Gastroesophageal sphincter (tissue), 4 donors: Measurements from ENCODE around the gene MRPL20. TPM values are rescaled to one million over a fixed set of nuclear protein-coding genes. Genes with fewer than 3 reads are reported as not detected.

Experiments used
- ATAC-seq: fragments of 150-250 bp; one replicate; pipeline ENCODE4 v1.9.1; 2016; ENCODE audit warnings: mild to moderate bottlenecking, moderate library complexity
- H3K27ac ChIP-seq, 4 donors: fragments of 200-600 bp; sonication (generic) in 3 of 4; 1 replicate in 3 of 4; 2 replicates in 1 of 4; pipeline ENCODE4 v1.5.1; 2016 to 2019
- H3K27me3 ChIP-seq: fragments of 200-600 bp; sonication (generic); one replicate; pipeline ENCODE4 v1.5.1; 2019
- H3K36me3 ChIP-seq, 2 donors: fragments of 200-600 bp; sonication (generic); one replicate each; pipeline ENCODE4 v1.5.1; 2019; ENCODE audit warnings: control low read depth in 1 of 2
- H3K4me1 ChIP-seq, 3 donors: fragments of 200-600 bp; sonication (generic); 1 replicate in 2 of 3; 2 replicates in 1 of 3; pipeline ENCODE4 v1.5.1; 2016 to 2019; ENCODE audit warnings: control low read depth in 2 of 3
- H3K4me3 ChIP-seq, 2 donors: fragments of 200-600 bp; sonication (generic); one replicate each; pipeline ENCODE4 v1.5.1; 2019; ENCODE audit warnings: mild to moderate bottlenecking in 1 of 2, moderate library complexity in 1 of 2
- H3K9me3 ChIP-seq, 3 donors: fragments of 200-600 bp; sonication (generic); one replicate each; pipeline ENCODE4 v1.5.1; 2017 to 2019; ENCODE audit warnings: control low read depth in 2 of 3
- CTCF ChIP-seq, 4 experiments: fragments of 200-600 bp in 2 of 4; fragments of 450-650 bp in 2 of 4; sonication (generic) in 1 of 4; IDR thresholded peaks; one replicate each; pipeline ENCODE4 v1.5.1; 2017 to 2019; ENCODE audit warnings: antibody characterized with exemption in 4 of 4, mild to moderate bottlenecking in 2 of 4, moderate library complexity in 2 of 4
- EP300 ChIP-seq: sonication (generic); formaldehyde crosslinking; IDR thresholded peaks from one replicate; pipeline ENCODE4 v1.6.1; 2017; ENCODE audit warnings: antibody characterized with exemption, mild to moderate bottlenecking
- POLR2A ChIP-seq, 2 donors: fragments of 450-650 bp; IDR thresholded peaks; one replicate each; pipeline ENCODE4 v1.6.1; 2017; ENCODE audit warnings: antibody characterized with exemption in 2 of 2, mild to moderate bottlenecking in 2 of 2, moderate library complexity in 1 of 2
- POLR2AphosphoS5 ChIP-seq: sonication (generic); formaldehyde crosslinking; IDR thresholded peaks from one replicate; pipeline ENCODE4 v1.6.1; 2017; ENCODE audit warnings: antibody characterized with exemption
- WGBS, 2 donors: methylation state at CpG; one replicate each; pipeline ENCODE4 v1.1.5; 2018; ENCODE audit warnings: low coverage in 1 of 2; 5-methylcytosine and 5-hydroxymethylcytosine counted together
- total RNA-seq, 4 donors: library from RNA; depleted of rRNA; stranded (reverse); fragments of >200 nt; gene quantifications; one replicate each; pipeline ENCODE4 v1.1.0, GENCODE V29; 2016

Gene MRPL20
- total RNA-seq, 4 donors from 2014 or later = 121 to 215 (median 159) TPM

- peaks cover 0 to 98% (median 70%) of the 10 kb centered on the region in 3 donors for H3K4me1 ChIP-seq
- peak overlapping the region; percentile 79 to 97 (median 94) for H3K27ac ChIP-seq
- H3K27me3 ChIP-seq = no peaks in the 10 kb centered on the region
- no peak for ATAC-seq
- H3K4me3 ChIP-seq = peak overlapping the region in 1 of 2 donors; percentile 71
- no peaks in the 10 kb centered on the region for H3K36me3 ChIP-seq
- TF ChIP-seq EP300 (no peak), POLR2A (IDR thresholded peaks at IDR 0.05) (no peak), CTCF (IDR thresholded peaks at IDR 0.05) (no peak), POLR2AphosphoS5 (no peak)
- 46 to 67% methylated on average over 7 to 9 of the region's 28 CpGs for WGBS, 2 donors
- no peaks in the 10 kb centered on the region for H3K9me3 ChIP-seq
These were observed 25.3 kb upstream of the MRPL20 start for GRCh38 chr1:1432274-1432950.

GRCh38 chr1:1431845-1432273, 24.8 kb upstream of the MRPL20 start:
- no peaks in the 10 kb centered on the region for H3K36me3 ChIP-seq
- no peak overlapping the region for H3K4me3 ChIP-seq
- H3K27ac ChIP-seq = peak overlapping the region; percentile 79 to 97 (median 94)
- ATAC-seq = peak; percentile 21
- peaks cover 0 to 98% (median 66%) of the 10 kb centered on the region in 3 donors for H3K4me1 ChIP-seq
- H3K9me3 ChIP-seq = no peaks in the 10 kb centered on the region
- no peaks in the 10 kb centered on the region for H3K27me3 ChIP-seq
- peak in 1 of 2 donors; percentile 9 for TF ChIP-seq POLR2A (IDR thresholded peaks at IDR 0.05)
- no peak for TF ChIP-seq CTCF (IDR thresholded peaks at IDR 0.05)
- TF ChIP-seq POLR2AphosphoS5 = no peak
- no peak for TF ChIP-seq EP300
- WGBS, 2 donors = no CpG with 5 or more reads among the region's 5 CpGs

GRCh38 chr1:1430992-1431844, 24.1 kb upstream of the MRPL20 start:
- Histone ChIP-seq H3K4me3 (peak overlapping the region in 1 of 2 donors; percentile 32), H3K27ac (peak overlapping the region; percentile 79 to 97 (median 94)), H3K9me3 (no peaks in the 10 kb centered on the region), H3K36me3 (no peaks in the 10 kb centered on the region), H3K27me3 (no peaks in the 10 kb centered on the region), H3K4me1 (peaks cover 0 to 98% (median 61%) of the 10 kb centered on the region in 3 donors)
- no CpG with 5 or more reads among the region's 18 CpGs for WGBS, 2 donors
- no peak for ATAC-seq
- TF ChIP-seq POLR2AphosphoS5 (no peak), EP300 (no peak), CTCF (IDR thresholded peaks at IDR 0.05) (no peak), POLR2A (IDR thresholded peaks at IDR 0.05) (no peak)

- Histone ChIP-seq H3K9me3 (no peaks in the 10 kb centered on the region), H3K4me3 (peak overlapping the region in 1 of 2 donors; percentile 32), H3K36me3 (no peaks in the 10 kb centered on the region), H3K27me3 (no peaks in the 10 kb centered on the region), H3K27ac (peak overlapping the region; percentile 79 to 97 (median 94)), H3K4me1 (peaks cover 0 to 94% (median 57%) of the 10 kb centered on the region in 3 donors)
- ATAC-seq = peak; percentile 62
- TF ChIP-seq POLR2A (IDR thresholded peaks at IDR 0.05) (no peak), EP300 (no peak), POLR2AphosphoS5 (peak; percentile 66), CTCF (IDR thresholded peaks at IDR 0.05) (peak in 3 of 4 experiments; percentile 37 to 57 (median 45))
- 6% methylated on average over 9 of the region's 35 CpGs; no CpG with 5 or more reads in 1 of the 2 donors for WGBS, 2 donors
These were observed 23.3 kb upstream of the MRPL20 start for GRCh38 chr1:1430114-1430982.
